ENCODE measurements around the gene TMEM18. TPM values are rescaled to one million over a fixed set of nuclear protein-coding genes. Genes with fewer than 3 reads are reported as not detected.

Gene TMEM18
- total RNA-seq, 1 donor, result 24.1 TPM

DNA sequence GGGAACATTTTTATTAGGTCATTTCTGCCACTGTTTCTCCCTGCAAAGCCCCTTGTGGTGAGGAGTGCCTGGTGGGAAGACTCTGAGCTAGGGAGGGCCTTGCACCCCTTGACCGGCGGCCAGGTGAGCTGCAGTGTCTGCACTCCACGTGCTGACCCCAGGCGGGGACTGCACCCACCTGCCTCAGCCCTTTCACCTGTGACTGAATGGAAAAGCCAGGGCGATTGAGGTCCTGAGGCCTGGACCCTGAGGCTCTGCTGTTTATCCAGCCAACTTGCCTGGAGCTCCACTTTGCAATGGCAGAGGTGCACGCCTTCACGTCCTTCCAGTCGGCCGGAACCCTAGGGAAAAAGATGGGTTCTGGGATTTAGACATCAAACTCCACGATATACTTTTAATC is 53.1 kb downstream of the TMEM18 start:
- no peak for TF ChIP-seq CTCF (IDR thresholded peaks at IDR 0.05; ENCODE audit: insufficient read depth, low read length)
- no peak overlapping the region for H3K4me3 ChIP-seq (ENCODE audit: low read depth, low read length)
- DNase-seq (ENCODE audit: low read depth), result no peak

DNA sequence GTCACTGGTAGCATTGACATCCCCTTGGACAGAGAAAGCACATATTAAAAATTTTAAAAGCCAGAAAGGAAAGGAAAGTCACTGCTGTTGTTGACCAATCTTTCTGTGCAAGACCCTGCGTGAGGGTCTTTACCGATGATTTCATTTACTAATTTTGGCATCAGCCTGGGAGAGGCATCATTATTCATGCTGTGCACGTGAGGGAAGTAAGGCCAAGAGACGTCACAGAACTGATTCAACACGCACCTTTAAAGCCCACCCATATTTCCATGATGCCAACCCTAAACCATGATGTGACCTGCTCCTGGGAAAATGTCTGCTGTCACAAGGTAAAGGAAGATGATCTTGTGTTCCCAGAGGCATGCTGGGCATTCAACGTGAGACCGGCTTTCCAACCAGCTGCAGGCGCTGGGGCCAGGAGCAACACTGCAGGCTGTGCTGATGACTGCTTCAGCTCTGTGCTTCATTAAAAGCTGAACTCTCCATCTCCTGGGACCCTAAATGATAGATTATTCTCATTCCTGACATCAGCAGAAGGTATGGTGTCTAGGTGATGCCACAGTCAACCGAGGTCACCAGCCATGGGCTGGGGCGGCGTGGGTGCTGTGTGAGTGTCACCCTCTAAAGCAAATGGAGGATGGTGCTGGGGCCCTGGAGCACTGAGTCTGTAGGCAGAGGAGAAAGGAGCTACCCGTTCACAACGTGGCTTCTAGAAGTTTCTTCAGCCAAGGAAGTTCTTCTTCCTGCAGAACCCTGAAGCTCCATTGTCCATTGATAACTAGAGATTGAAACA is 53.9 kb downstream of the TMEM18 start:
- DNase-seq (ENCODE audit: low read depth), result no peak
- no peak overlapping the region for H3K4me3 ChIP-seq (ENCODE audit: low read depth, low read length)
- TF ChIP-seq CTCF (IDR thresholded peaks at IDR 0.05; ENCODE audit: insufficient read depth, low read length), result no peak

GRCh38 chr2:622357-622756 is 54.8 kb downstream of the TMEM18 start:
- TF ChIP-seq CTCF (IDR thresholded peaks at IDR 0.05; ENCODE audit: insufficient read depth, low read length), result no peak
- no peak overlapping the region for H3K4me3 ChIP-seq (ENCODE audit: low read depth, low read length)
- no peak for DNase-seq (ENCODE audit: low read depth)

- no peak for DNase-seq (ENCODE audit: low read depth)
- TF ChIP-seq CTCF (IDR thresholded peaks at IDR 0.05; ENCODE audit: insufficient read depth, low read length), result no peak
- no peak overlapping the region for H3K4me3 ChIP-seq (ENCODE audit: low read depth, low read length)
Measured at GRCh38 chr2:621303-622099, 55.7 kb downstream of the TMEM18 start.

GRCh38 chr2:620471-621302 is 56.5 kb downstream of the TMEM18 start:
- H3K4me3 ChIP-seq (ENCODE audit: low read depth, low read length), result no peak overlapping the region
- TF ChIP-seq CTCF (IDR thresholded peaks at IDR 0.05; ENCODE audit: insufficient read depth, low read length), result no peak
- DNase-seq (ENCODE audit: low read depth), result no peak

GRCh38 chr2:620004-620403 is 57.2 kb downstream of the TMEM18 start:
- no peak overlapping the region for H3K4me3 ChIP-seq (ENCODE audit: low read depth, low read length)
- no peak for TF ChIP-seq CTCF (IDR thresholded peaks at IDR 0.05; ENCODE audit: insufficient read depth, low read length)
- no peak for DNase-seq (ENCODE audit: low read depth)
